WTC11 (cell line): ENCODE measurements around the gene KLHL26. TPM values are rescaled to one million over a fixed set of nuclear protein-coding genes. Genes with fewer than 3 reads are reported as not detected.

ENCODE experiments used
- ATAC-seq: fragments of 200-7000 bp; cut with Tn5 transposase; 2 replicates; pipeline ENCODE4 v1.10.0; 2021; ENCODE audit warnings: mild to moderate bottlenecking, moderate library complexity
- CTCF ChIA-PET: fragments of 300-600 bp; sonication (Branson Sonifier 250); formaldehyde crosslinking; loops from one replicate; lab custom pipeline; 2021; ENCODE audit warnings: antibody characterized with exemption; lab: Charles Lee
- POLR2A ChIA-PET: fragments of 350-600 bp; sonication (Branson Sonifier 250); formaldehyde crosslinking; loops from one replicate; lab custom pipeline; 2021; ENCODE audit warnings: antibody characterized with exemption; lab: Charles Lee
- DNase-seq: peaks from one replicate; pipeline ENCODE4 v3.0.0; 2021; ENCODE audit warnings: low spot score
- H3K27ac Mint-ChIP-seq: 2 replicates; pipeline ENCODE4 v1.8.0; 2021; ENCODE audit warnings: mixed read lengths
- H3K27me3 Mint-ChIP-seq: 2 replicates; pipeline ENCODE4 v1.8.0; 2021; ENCODE audit warnings: low read depth, mild to moderate bottlenecking, moderate library complexity, mixed read lengths
- H3K36me3 Mint-ChIP-seq: 2 replicates; pipeline ENCODE4 v1.8.0; 2021; ENCODE audit warnings: mixed read lengths
- H3K4me1 Mint-ChIP-seq: 2 replicates; pipeline ENCODE4 v1.8.0; 2022; ENCODE audit warnings: mixed read lengths
- H3K4me3 Mint-ChIP-seq: 2 replicates; pipeline ENCODE4 v1.8.0; 2021; ENCODE audit warnings: mild to moderate bottlenecking, moderate library complexity, mixed read lengths
- H3K9me3 Mint-ChIP-seq: 2 replicates; pipeline ENCODE4 v1.8.0; 2021; ENCODE audit warnings: mixed read lengths
- CREB1 ChIP-seq: sonication (generic); formaldehyde crosslinking; IDR thresholded peaks from 2 replicates; pipeline ENCODE4 v1.8.0; 2023; ENCODE audit warnings: mild to moderate bottlenecking, missing genetic modification reagents
- ETV6 ChIP-seq: sonication (generic); formaldehyde crosslinking; IDR thresholded peaks from 2 replicates; pipeline ENCODE4 v1.8.1; 2022; ENCODE audit warnings: mild to moderate bottlenecking, missing genetic modification reagents
- FOXJ3 ChIP-seq: sonication (generic); formaldehyde crosslinking; IDR thresholded peaks from 2 replicates; pipeline ENCODE4 v1.9.0; 2021; ENCODE audit warnings: missing genetic modification reagents, mild to moderate bottlenecking, borderline replicate concordance
- FOXK1 ChIP-seq: sonication (generic); formaldehyde crosslinking; IDR thresholded peaks from 2 replicates; pipeline ENCODE4 v1.8.0; 2022; ENCODE audit warnings: mild to moderate bottlenecking, moderate library complexity, missing genetic modification reagents
- FOXP1 ChIP-seq: sonication (generic); formaldehyde crosslinking; IDR thresholded peaks from 2 replicates; pipeline ENCODE4 v1.8.0; 2022; ENCODE audit warnings: missing genetic modification reagents, mild to moderate bottlenecking, moderate library complexity, borderline replicate concordance
- HMGA2 ChIP-seq: fragments of 250-450 bp; sonication (Bioruptor Pico); IDR thresholded peaks from 2 replicates; pipeline ENCODE4 v1.4.0; 2021; ENCODE audit warnings: mild to moderate bottlenecking, moderate library complexity
- JAZF1 ChIP-seq: fragments of 250-450 bp; sonication (Bioruptor Pico); IDR thresholded peaks from 2 replicates; pipeline ENCODE4 v1.9.0; 2021; ENCODE audit warnings: moderate library complexity, mild to moderate bottlenecking, inconsistent platforms
- JUN ChIP-seq: sonication (generic); formaldehyde crosslinking; IDR thresholded peaks from 2 replicates; pipeline ENCODE4 v1.8.0; 2023; ENCODE audit warnings: mild to moderate bottlenecking, missing genetic modification reagents
- NFATC4 ChIP-seq: fragments of 250-450 bp; sonication (Bioruptor Pico); IDR thresholded peaks from 2 replicates; pipeline ENCODE4 v1.9.0; 2021; ENCODE audit warnings: mild to moderate bottlenecking
- OVOL2 ChIP-seq: fragments of 250-450 bp; sonication (Bioruptor Pico); IDR thresholded peaks from 2 replicates; pipeline ENCODE4 v1.9.0; 2021; ENCODE audit warnings: mild to moderate bottlenecking, borderline replicate concordance
- SMAD3 ChIP-seq: sonication (generic); formaldehyde crosslinking; IDR thresholded peaks from 2 replicates; pipeline ENCODE4 v1.8.0; 2022; ENCODE audit warnings: missing genetic modification reagents, mild to moderate bottlenecking, borderline replicate concordance
- SMAD4 ChIP-seq: sonication (generic); formaldehyde crosslinking; IDR thresholded peaks from 2 replicates; pipeline ENCODE4 v1.8.0; 2022; ENCODE audit warnings: mild to moderate bottlenecking, missing genetic modification reagents
- TCF7 ChIP-seq: sonication (generic); formaldehyde crosslinking; IDR thresholded peaks from 2 replicates; pipeline ENCODE4 v1.8.0; 2022; ENCODE audit warnings: mild to moderate bottlenecking, low read depth, missing genetic modification reagents, moderate library complexity
- USF2 ChIP-seq: sonication (generic); formaldehyde crosslinking; IDR thresholded peaks from 2 replicates; pipeline ENCODE4 v1.8.1; 2023; ENCODE audit warnings: mild to moderate bottlenecking, missing genetic modification reagents, moderate library complexity
- ZNF138 ChIP-seq: sonication (generic); formaldehyde crosslinking; conservative IDR thresholded peaks from 2 replicates; pipeline ENCODE4 v1.8.1; 2022; ENCODE audit warnings: mild to moderate bottlenecking, moderate library complexity, missing genetic modification reagents
- ZNF317 ChIP-seq: sonication (generic); formaldehyde crosslinking; IDR thresholded peaks from 2 replicates; pipeline ENCODE4 v1.8.1; 2023; ENCODE audit warnings: low read depth, mild to moderate bottlenecking, moderate library complexity, missing genetic modification reagents, borderline replicate concordance
- total RNA-seq: library from RNA; stranded (reverse); gene quantifications from 3 replicates; pipeline ENCODE4 v1.2.3, GENCODE V29; 2021
- TF ChIP-seq, protein P1 (sequence below): sonication (generic); formaldehyde crosslinking; IDR thresholded peaks from 2 replicates; pipeline ENCODE4 v1.8.1; 2023; ENCODE audit warnings: mild to moderate bottlenecking, missing genetic modification reagents
- TF ChIP-seq, protein P2 (sequence below): fragments of 250-450 bp; sonication (Bioruptor Pico); conservative IDR thresholded peaks from 2 replicates; pipeline ENCODE4 v1.9.0; 2021; ENCODE audit warnings: mild to moderate bottlenecking
- TF ChIP-seq, protein P3 (sequence below): fragments of 250-450 bp; sonication (Bioruptor Pico); IDR thresholded peaks from 2 replicates; pipeline ENCODE4 v1.9.0; 2021; ENCODE audit warnings: mild to moderate bottlenecking
- TF ChIP-seq, protein P4 (sequence below): sonication (generic); formaldehyde crosslinking; IDR thresholded peaks from 2 replicates; pipeline ENCODE4 v1.8.1; 2022; ENCODE audit warnings: mild to moderate bottlenecking, moderate library complexity, missing genetic modification reagents
- TF ChIP-seq, protein P5 (sequence below): sonication (generic); formaldehyde crosslinking; IDR thresholded peaks from 2 replicates; pipeline ENCODE4 v1.8.1; 2022; ENCODE audit warnings: low read depth, missing genetic modification reagents, borderline replicate concordance
- TF ChIP-seq, protein P6 (sequence below): sonication (generic); formaldehyde crosslinking; conservative IDR thresholded peaks from 2 replicates; pipeline ENCODE4 v1.8.1; 2022; ENCODE audit warnings: mild to moderate bottlenecking, missing genetic modification reagents

KLHL26 gene
- total RNA-seq, 1 experiment from 2014 or later, result 13.1 TPM

DNA sequence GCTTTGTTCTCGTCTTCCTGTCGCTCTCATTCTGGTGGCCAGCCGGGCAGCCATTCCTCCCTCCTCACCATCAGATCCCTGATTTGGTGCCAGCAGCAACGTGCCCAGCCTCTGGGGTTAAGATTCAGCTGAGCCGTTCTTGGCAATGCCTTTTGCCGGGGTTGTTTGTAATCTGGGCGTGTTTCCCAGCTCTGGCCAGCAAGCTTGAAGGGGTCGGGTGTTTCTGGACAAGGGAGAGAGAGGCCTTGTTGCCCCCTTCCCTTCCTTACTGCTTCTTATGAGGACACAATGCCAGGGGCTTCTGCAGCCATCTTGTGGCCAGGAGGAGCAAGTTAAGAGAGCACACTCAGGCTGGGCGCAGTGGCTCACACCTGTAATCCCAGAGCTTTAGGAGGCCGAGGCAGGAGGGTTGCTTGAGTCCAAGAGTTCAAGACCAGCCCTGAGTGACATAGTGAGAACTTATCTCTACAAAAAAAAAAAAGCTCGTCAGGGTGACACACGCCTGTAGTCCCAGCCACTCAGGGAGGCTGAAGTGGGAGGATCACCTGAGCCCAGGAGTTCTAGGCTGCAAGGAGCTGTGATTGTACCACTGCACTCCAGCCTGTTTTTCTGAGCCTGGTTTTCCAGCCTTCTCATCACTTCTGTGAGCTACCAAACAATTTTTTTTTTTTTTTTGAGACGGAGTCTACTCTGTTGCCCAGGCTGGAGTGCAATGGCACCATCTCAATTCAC is 35.9 kb downstream of the KLHL26 start:
- POLR2A ChIA-PET, result interaction anchor here (0.6 to 1.4 kb wide), 3 partner anchors 68 to 172 kb away, joined by 3 read pairs; no protein-coding TSS in a partner anchor
- H3K4me3 Mint-ChIP-seq, result no peak overlapping the region
- H3K27ac Mint-ChIP-seq, result peak overlapping the region; percentile 78; the same call in 1 of the 2 replicates
- no peak for DNase-seq
- TF ChIP-seq JUN (CRISPR knock-in tag) (no peak), FOXP1 (CRISPR knock-in tag) (no peak), HMGA2 (CRISPR knock-in tag) (no peak), FOXK1 (CRISPR knock-in tag) (no peak), NFATC4 (no peak), ETV6 (CRISPR knock-in tag) (no peak), JAZF1 (no peak), CREB1 (CRISPR knock-in tag) (no peak), SMAD3 (CRISPR knock-in tag) (no peak)
- TF ChIP-seq, protein P1, sequence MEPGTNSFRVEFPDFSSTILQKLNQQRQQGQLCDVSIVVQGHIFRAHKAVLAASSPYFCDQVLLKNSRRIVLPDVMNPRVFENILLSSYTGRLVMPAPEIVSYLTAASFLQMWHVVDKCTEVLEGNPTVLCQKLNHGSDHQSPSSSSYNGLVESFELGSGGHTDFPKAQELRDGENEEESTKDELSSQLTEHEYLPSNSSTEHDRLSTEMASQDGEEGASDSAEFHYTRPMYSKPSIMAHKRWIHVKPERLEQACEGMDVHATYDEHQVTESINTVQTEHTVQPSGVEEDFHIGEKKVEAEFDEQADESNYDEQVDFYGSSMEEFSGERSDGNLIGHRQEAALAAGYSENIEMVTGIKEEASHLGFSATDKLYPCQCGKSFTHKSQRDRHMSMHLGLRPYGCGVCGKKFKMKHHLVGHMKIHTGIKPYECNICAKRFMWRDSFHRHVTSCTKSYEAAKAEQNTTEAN (CRISPR knock-in tag), result no peak
- TF ChIP-seq, protein P2, sequence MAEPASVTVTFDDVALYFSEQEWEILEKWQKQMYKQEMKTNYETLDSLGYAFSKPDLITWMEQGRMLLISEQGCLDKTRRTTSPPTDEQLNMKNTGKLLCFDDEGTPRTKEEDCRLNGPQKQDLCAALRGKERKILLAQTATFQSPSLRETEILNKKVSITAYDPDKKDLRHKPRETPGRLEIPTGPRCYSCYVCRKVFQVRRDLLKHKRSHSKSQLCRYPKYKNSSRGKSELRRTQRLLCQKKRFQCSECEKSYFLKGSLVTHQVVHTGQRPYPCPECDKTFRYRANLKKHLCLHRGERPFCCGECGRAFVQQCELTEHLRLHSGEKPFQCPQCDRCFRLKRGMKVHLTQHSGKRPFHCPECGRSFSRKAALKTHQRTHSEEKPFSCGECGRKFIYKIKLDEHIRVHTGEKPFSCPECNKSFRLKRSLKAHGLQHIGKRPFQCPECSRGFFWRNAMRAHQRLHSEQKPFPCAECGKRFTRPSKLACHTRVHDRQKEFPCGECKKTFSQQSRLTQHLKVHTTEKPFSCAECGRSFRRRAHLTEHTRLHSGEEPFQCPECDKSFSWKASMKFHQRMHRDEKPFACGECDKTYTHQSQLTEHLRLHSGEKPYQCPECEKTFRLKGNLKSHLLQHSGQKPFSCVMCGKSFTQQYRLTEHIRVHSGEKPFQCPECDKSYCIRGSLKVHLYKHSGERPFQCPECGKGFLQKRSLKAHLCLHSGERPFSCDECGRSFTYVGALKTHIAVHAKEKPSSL (CRISPR knock-in tag), result no peak
- TF ChIP-seq, protein P3, sequence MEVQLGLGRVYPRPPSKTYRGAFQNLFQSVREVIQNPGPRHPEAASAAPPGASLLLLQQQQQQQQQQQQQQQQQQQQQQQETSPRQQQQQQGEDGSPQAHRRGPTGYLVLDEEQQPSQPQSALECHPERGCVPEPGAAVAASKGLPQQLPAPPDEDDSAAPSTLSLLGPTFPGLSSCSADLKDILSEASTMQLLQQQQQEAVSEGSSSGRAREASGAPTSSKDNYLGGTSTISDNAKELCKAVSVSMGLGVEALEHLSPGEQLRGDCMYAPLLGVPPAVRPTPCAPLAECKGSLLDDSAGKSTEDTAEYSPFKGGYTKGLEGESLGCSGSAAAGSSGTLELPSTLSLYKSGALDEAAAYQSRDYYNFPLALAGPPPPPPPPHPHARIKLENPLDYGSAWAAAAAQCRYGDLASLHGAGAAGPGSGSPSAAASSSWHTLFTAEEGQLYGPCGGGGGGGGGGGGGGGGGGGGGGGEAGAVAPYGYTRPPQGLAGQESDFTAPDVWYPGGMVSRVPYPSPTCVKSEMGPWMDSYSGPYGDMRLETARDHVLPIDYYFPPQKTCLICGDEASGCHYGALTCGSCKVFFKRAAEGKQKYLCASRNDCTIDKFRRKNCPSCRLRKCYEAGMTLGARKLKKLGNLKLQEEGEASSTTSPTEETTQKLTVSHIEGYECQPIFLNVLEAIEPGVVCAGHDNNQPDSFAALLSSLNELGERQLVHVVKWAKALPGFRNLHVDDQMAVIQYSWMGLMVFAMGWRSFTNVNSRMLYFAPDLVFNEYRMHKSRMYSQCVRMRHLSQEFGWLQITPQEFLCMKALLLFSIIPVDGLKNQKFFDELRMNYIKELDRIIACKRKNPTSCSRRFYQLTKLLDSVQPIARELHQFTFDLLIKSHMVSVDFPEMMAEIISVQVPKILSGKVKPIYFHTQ (CRISPR knock-in tag), result no peak
- TF ChIP-seq, protein P4, sequence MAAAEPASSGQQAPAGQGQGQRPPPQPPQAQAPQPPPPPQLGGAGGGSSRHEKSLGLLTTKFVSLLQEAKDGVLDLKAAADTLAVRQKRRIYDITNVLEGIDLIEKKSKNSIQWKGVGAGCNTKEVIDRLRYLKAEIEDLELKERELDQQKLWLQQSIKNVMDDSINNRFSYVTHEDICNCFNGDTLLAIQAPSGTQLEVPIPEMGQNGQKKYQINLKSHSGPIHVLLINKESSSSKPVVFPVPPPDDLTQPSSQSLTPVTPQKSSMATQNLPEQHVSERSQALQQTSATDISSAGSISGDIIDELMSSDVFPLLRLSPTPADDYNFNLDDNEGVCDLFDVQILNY (CRISPR knock-in tag), result no peak
- TF ChIP-seq, protein P5, sequence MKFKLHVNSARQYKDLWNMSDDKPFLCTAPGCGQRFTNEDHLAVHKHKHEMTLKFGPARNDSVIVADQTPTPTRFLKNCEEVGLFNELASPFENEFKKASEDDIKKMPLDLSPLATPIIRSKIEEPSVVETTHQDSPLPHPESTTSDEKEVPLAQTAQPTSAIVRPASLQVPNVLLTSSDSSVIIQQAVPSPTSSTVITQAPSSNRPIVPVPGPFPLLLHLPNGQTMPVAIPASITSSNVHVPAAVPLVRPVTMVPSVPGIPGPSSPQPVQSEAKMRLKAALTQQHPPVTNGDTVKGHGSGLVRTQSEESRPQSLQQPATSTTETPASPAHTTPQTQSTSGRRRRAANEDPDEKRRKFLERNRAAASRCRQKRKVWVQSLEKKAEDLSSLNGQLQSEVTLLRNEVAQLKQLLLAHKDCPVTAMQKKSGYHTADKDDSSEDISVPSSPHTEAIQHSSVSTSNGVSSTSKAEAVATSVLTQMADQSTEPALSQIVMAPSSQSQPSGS (CRISPR knock-in tag), result no peak
- CTCF ChIA-PET, result interaction anchor here (0.5 to 3.0 kb wide), 21 partner anchors 24 to 471 kb away, joined by 3 to 26 read pairs (median 5); partner anchors contain the start of genes REX1BD and TMEM59L
- no peaks in the 10 kb centered on the region for H3K9me3 Mint-ChIP-seq
- peaks cover 10% of the 10 kb centered on the region for H3K4me1 Mint-ChIP-seq
- H3K27me3 Mint-ChIP-seq, result no peaks in the 10 kb centered on the region
- 0 out of 2 replicates have a peak, but pooled peaks cover 3% of the 10 kb centered on the region for H3K36me3 Mint-ChIP-seq
- peak; percentile 54 for ATAC-seq

GRCh38 chr19:18674616-18675015 is 37.8 kb downstream of the KLHL26 start:
- no peaks in the 10 kb centered on the region for H3K9me3 Mint-ChIP-seq
- DNase-seq (no peak), ATAC-seq (no peak)
- H3K4me3 Mint-ChIP-seq, result no peak overlapping the region
- ChIA-PET POLR2A (no interaction called here), CTCF (interaction anchor here (0.6 to 3.6 kb wide), 10 partner anchors 9 to 224 kb away, joined by 3 to 39 read pairs (median 5); partner anchors contain the start of genes ELL and REX1BD)
- H3K4me1 Mint-ChIP-seq, result peaks cover 18% of the 10 kb centered on the region
- H3K36me3 Mint-ChIP-seq, result 0 out of 2 replicates have a peak, but pooled peaks cover 2% of the 10 kb centered on the region
- H3K27me3 Mint-ChIP-seq, result no peaks in the 10 kb centered on the region
- H3K27ac Mint-ChIP-seq, result no peak overlapping the region
- TF ChIP-seq FOXJ3 (CRISPR knock-in tag) (no peak), OVOL2 (CRISPR knock-in tag) (no peak), SMAD4 (CRISPR knock-in tag) (no peak), USF2 (CRISPR knock-in tag) (no peak), ZNF317 (CRISPR knock-in tag) (no peak), ZNF138 (CRISPR knock-in tag) (no peak), TCF7 (CRISPR knock-in tag) (no peak)
- TF ChIP-seq, protein P6, sequence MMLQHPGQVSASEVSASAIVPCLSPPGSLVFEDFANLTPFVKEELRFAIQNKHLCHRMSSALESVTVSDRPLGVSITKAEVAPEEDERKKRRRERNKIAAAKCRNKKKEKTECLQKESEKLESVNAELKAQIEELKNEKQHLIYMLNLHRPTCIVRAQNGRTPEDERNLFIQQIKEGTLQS (CRISPR knock-in tag), result no peak
